HG03432 (cell line): ENCODE results near the gene ZNF764.
A peak's percentile ranks its signal among the peaks of the same experiment; 100 is the strongest.
"Not testable (repeated sequence)": the region's sequence is repeated elsewhere in the genome, so short reads cannot be mapped to it uniquely, and the experiment has no call there.

Experiments used
- ATAC-seq: cut with Tn5 transposase; IDR thresholded peaks from one replicate; pipeline ENCODE4 v1.9.1; 2021; ENCODE audit warnings: mild to moderate bottlenecking, moderate library complexity; ENCODE audit not compliant: unreplicated experiment

Gene ZNF764

DNA sequence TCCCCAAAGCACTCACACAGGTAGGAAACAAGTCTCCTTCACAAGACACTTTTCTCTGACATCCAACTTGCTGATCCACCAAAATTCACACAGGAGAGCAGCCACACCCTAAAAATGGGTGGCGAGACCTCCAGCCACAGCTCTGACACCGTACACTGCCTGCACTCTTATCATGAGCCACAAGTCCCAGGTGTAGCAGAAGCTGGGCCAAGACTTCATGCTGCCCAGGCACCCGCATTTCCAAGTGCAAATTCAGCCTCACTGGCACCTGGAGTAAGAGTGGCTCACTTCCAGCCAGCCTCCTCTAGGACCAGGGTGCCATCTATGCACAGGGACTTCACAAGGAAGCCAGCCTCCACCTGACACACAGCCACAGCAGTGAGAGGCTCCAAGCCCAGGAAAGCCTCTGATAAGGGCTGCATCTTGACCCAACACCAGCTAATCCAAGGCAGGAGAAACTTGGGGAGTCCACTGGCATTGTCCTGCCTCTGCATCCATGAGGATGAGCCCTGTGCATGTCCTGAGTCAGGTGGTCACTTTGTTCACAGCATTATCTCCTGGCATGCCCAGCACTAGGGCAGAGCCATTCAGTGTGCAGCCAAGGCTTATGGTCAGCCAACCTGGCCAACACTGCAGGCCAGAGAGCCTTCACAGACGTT lies 29.2 kb downstream of the ZNF764 start:
- ATAC-seq, result no peak

DNA sequence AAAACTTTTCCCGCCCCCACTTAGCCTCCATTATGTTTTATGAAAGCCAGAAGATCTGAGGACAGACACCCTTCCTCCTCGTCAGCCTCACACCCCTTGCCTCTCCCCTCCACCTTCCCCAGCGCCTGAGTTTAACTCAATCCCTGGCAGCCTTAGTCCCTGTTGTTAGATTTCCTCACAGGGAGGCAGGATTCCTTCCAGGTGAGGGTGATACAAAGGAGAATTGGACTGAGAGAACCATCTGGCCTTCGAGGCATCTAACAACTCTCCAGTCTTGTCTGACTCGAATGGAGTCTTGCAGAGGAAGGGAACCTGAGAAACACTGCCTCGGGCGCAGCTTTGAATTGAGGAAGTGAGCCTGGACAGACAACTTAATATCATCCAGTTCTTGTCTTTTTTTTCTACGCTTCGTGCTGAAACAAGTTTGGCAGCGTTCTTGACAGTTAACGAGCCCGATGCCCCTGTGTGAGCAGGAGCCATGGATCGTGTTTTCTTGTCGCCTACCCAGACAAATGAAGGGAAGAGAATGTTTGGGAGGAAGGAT lies 30.5 kb downstream of the ZNF764 start:
- no peak for ATAC-seq

DNA sequence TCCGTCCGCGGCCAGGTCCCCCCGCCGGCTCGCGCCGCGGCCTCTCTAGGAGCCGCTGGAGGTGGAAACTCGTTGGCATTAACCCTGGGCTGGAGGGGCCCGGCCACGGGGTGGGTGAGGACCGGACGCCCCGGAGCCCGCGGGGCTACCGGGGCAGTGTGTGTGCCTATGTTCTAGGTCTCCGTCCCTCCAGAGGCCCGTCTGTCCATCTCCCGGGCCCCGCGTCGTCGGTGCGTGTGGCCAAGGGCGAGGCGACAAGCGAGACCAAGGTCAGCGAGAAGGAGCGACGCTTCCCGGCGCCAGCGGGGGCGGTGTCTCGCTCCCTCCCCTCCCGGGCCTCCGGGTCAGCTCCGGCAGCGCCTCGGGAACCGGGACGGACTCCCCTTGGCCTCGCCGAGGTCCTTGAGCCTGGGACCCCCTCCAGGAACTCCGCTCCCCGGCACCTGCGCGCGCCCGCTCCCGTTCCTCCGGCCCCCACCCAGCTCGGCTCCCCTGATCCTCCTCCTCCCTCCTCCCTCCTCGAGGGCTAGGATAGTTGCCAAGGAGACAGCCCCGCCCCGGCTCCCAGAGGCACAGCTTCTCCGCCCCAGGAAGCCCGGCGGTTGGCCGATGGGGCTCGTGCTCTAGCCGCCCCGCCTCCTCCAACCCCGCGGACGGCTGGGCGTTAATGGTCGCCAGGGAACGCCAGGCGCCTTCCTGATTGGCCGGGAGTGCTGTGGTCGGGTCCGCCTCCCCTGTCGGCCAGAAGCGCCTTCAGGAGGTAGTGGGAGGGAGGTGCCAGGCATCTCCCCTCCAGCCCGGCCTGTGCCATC lies 31.1 kb downstream of the ZNF764 start:
- peak; percentile 84 for ATAC-seq

DNA sequence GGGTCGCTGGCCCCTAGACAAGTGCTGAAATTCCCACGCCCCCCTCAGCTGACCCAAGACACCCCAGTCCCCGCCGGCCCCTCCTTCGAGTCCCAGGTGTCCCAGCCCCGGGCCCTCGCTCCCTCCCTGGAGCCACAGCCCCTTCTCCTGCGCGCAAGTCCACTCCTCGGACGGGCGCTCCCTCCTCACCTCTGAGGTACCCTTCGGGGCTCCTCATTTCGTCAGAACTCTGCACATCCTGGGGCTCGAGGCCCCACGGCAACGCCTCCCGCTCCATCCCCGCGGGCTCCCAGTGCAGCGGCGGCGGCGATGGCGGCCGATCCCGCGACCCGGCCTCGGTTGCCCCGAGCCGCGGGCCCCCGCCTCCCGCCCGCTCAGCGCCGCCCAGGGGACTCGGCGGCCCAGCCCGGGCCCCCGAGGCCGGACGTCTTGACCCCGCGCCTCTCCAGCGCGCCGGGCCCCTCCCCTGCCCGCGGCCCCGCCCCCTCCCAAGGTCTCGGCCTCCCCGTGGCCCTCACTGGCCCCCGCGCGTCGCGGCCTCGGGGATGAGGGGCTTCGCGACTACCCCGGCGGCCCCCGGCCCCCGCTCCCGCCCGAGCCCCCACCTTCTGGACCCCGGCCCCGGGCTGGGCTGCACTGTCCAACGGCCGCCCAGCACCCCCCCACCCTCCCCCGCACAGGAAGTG lies 31.9 kb downstream of the ZNF764 start, which contains the start of gene ZNF768:
ZNF768 (minus strand) TSS at position 430 of the 686 bp plus-strand sequence; CDS start at position 277, 153 bp downstream.
- peak; percentile 26 for ATAC-seq

DNA sequence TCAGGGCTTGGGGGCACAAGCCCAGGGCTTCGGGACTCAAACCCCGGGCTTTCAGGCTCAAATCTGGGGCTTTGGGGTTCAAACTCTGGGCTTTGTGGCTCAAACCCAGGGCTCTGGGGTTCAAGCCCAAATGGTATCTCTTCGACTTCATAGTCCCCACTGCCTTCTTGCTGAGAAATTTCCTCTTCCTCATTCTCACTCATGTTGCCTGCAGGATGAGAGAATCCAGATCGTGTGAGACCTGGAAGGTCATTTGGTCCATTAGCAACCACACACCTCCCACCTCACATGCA lies 32.4 kb downstream of the ZNF764 start:
- no peak for ATAC-seq

DNA sequence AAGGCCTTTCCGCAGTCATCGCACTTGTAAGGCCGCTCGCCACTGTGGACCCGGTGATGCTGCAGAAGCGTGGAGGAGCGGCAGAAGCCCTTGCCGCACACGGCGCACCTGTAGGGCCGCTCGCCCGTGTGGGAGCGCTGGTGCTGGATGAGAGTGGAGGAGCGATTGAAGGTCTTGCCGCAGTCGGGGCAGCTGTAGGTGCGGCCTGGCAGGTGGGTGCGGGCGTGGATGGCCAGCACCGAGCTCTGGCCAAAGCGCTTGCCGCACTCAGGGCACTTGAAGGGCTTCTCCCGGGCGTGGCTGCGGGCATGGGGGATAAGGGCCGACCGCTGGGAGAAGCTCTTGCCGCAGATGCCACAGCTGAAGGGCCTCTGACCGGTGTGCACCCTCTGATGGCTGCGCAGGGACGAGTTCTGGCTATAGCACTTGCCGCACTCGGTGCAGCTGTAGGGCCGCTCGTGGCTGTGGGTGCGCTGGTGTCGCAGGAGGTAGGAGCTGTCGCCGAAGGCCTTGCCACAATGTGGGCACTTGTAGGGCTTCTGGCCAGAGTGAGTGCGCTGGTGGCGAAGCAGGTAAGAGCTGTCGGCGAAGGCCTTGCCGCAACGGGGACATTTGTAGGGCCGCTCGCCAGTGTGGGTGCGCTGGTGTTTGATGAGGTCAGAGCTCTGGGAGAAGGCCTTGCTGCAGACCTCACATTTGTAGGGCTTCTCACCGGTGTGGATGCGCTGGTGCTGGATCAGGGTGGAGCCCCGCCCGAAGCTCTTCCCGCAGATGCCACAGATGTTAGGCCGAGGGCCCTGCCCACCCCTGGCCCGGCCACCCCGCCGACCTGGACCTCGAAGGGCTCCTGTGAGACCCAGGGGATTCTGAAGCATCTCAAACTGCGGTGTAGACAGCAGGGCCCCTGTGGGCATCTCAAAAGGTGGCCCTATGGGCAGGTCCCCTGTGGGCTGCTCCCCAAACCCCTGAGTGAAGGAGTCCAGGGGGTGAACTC lies 33.3 kb downstream of the ZNF764 start:
- ATAC-seq, result no peak

DNA sequence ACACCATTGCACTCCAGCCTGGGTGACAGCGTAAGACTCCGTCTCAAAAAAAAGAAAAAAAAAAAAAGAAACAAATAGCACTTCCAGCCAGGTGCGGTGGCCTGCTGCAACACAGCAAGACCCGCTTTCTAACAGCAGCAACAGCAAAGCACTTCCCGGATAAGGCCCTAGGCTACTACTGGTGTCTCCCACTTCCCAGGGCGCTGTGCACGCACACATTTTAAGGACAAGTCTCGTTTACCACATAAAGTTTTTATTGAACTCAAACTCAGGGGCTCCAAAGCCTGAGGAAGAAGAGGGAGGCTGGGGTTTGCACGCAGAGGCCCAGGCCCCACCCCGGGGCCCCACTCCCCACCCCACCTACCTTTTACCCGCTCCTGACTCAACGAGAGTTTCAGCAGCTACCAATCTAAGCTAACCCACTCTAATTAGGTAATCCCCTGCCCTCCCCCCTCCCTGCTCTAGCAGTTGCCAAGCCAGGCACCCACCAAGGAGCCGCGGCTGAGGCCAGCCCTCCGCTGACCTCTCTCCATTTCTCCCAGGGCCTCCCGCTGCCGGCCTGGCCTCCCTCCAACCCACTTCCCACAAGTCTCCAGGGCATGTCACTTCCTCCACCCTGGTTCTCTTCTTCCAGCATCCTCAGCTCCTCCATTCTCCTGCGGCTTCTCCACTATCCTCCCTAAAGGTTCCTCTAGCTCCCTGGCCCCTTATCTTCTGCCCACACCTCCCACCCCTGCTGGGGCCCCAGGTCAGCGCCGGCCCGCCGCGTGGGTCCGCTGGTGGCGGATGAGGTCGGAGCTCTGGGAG lies 34.2 kb downstream of the ZNF764 start:
- no peak for ATAC-seq

DNA sequence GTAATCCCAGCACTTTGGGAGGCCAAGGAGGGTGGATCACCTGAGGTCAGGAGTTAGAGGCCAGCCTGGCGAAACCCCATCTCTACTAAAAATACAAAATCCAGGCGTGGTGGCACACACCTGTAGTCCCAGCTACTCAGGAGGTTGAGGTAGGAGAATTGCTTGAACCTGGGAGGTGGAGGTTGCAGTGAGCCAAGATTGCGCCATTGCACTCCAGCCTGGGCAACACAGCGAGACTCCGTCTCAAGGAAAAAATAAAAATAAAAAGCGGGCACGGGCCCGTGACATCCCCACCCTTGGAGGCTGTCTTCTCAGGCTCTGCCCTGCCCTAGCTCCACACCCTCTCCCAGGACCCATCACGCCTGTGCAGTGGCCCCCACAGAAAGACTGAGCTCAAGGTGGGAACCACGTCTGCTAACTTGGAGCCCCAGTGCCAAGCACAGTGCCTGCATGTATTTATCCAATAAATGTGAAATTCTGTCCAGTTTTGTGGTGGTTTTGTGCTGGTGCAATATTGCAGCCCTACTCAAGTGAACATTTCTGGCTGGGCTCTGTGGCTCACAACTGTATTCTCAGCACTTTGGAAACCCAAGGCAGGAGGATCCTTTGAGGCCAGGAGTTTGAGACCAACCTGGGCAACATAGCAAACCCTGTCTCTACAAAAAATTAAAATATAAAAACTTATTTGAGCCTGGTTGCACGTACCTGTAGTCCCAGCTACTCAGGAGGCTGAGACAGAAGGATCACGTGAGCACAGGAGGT lies 35.3 kb downstream of the ZNF764 start:
- not testable (repeated sequence) for ATAC-seq

DNA sequence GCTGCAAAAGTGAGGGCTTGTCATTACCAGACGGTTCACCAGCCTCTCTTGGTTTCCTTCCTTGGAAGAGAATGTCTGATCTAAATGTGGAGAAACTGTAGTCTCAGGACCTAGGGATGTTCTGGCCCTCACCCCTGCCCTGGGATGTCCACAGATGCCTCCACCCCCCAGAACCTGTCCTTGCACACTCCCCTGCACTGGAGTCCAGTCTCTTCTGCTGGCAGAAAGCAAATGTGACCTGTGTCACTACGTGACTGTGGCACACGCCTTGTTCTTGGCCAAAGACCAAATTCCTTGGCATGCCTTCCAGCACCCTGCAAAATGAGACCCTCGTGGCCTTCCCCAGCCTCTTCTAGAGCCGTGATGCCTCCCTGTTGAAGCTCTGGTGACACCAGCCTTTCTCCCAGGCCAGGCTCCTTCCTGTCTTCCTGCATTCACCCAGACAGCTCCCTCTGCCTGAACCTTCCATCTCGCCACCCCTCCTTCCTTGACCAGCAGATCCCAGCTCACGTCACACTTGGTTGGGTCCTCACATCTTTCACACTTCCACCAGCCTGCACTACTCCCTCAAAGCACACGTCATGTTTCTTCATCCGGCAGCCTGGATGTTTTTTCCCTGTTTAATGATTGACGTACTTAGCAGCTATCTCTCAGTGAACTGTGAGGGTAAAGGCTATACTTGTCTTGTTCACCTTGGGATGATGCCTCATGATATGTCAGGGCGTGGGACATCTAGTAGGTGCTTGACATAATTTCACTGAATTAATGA lies 36.1 kb downstream of the ZNF764 start:
- ATAC-seq, result no peak

DNA sequence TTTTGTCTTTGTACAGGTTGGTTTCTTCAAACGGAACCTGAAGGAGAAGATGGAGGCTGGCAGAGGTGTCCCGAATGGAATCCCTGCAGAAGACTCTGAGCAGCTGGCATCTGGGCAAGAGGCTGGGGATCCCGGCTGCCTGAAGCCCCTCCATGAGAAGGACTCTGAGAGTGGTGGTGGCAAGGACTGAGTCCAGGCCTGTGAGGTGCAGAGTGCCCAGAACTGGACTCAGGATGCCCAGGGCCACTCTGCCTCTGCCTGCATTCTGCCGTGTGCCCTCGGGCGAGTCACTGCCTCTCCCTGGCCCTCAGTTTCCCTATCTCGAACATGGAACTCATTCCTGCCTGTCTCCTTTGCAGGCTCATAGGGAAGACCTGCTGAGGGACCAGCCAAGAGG lies 36.7 kb downstream of the ZNF764 start:
- ATAC-seq, result no peak

DNA sequence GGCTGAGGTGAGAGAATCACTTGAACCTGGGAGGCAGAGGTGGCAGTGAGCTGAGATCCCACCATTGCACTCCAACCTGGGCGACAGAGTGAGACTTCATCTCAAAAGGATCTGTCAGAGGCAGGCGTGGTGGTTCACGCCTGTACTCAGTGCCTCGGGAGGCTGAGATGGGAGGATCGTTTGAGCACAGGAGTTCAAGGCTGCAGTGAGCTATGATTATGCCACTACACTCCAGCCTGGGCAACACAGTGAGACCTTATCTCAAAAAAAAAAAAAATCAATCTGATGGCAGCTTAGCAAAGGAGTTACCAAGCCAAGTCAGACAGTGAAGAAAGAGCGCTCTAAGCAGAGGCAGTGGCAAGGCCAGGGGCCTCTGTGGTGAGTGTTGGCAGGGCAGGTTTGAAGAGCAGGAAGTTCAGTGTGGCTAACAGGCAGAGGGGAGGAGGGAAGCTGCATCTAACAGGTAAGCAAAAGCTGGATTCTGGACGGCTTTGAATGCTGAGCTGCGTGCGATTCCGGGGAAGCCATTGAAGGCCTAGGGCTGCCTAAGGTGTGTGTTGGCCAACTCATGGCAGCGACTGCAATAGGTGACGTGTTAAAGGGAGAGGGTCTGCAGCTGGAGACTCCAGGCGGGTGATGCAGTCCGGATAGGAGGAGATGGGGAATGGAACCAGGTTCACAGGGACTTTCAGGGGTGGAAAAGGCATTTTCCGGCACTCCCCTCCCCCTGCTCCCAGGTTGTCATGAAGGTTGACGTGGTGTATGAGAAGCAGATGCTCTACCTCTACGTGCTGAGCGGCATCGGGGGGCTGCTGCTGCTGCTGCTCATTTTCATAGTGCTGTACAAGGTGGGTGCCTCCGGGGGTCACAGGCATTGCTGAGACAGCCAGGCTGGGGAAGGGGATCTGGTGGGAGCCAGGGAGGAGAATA lies 38.8 kb downstream of the ZNF764 start:
- no peak for ATAC-seq

DNA sequence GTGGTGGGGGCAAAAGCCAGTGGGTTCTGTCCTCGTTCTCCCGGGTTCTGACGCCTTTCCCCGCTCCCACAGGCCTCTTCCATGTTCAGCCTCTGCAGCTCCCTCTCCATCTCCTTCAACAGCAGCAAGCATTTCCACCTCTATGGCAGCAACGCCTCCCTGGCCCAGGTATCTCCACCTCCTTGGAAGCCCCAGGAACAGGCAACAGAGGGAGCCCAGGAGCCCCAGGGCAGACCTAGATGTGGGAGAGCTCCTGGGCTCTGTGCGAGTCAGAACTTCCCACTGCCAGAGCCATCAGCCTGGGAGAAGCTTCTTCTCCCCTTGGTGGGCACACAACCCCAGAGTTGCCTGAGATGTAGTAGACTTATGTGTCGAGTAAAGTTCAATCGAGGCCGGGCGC lies 39.6 kb downstream of the ZNF764 start:
- no peak for ATAC-seq

DNA sequence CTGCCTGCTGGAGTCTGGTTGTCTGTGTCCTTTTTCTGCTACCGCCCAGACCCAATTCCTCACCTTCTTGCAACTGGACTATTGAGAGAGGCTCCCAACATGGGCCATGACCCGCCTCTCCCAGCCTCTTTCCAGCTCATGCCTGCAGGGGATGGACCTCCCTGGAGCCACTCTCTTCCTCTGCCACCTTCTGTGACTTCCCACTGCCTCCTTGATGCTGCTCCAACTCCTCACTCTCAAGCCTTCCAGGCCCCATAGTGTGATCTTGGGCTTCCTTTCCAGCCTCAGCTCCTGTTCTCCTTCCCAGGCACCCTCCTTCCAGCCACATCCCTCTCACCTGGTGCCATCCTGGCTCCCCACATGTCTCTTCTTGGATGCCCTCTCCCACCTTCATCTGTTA lies 42.9 kb downstream of the ZNF764 start:
- ATAC-seq, result no peak

DNA sequence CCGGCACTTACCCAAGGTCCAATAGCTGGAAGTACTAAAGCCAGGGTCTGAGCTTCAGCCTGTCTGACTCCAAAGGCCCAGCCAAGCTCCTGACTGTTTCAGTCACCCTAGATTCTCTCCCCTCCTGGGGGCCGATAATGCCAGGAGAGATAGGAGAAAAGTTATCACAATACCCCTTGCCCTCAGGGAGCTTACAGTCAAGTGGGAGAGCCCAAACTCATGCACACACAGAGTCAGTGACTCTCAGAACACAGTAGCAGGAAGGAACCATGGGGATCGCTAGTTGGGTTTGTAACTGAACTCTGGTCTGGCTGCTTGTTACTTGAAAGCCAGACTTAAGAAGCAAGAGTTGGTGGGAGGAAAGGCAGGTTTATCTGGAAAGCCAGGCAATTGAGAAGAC lies 46.7 kb downstream of the ZNF764 start:
- no peak for ATAC-seq

DNA sequence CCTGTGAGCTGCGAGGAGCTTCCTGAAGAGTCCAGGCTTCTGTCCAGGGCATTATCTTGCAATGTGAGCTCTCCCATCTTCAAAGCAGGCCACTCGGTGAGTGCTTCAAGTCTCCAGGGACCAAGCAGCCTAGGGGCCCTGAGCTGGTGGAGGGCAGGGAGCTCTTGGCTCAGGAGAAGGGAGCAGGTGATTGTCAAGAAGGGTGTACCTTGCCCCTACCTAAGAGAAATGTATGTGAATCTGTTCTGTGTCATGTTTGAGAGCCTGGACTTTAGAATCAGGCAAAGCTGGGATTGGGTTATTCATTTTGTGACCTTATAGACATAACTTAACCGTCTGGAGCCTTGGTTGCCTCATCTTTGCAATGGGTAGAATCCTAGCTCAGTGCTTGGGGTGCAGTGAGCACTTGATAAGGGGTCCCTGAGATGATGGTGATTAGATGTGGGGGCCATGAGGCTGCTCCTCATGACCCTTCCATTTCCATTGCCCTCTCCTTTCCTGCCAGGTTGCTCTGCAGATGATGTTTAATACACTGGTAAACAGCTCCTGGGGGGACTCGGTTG lies 47.7 kb downstream of the ZNF764 start:
- no peak for ATAC-seq

DNA sequence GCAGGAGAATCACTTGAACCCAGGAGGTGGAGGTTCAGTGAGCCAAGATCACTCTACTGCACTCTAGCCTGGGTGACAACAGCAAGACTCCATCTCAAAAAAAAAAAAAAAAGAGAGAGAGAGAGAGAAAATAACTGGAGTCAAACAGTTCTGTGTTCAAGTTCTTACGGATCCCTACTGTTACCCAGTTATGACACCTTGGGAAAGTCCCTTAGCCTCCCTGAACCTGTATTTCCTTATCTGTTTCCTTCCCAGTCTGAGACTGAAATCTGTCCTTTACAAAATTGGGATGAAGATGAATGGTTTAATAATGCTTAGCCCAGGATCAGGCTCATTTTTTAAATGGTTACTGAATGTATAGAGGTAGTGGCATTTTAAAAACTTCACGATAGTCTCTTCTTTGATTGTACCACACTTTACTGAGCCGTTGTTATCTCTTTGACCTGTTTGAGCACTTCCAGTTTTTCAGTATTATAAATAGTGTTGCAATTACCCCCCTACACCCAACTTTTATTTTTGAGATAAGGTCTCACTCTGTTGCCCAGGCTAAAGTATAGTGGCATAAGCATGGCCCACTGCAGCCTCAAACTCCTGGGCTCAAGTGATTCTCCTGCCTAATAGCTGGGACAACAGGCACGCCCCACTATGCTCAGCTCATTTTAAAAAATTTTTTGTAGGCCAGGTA lies 49.0 kb downstream of the ZNF764 start:
- no peak for ATAC-seq
